ENCODE data around the gene OR4C12.
"Not testable (repeated sequence)": the region's sequence is repeated elsewhere in the genome, so short reads cannot be mapped to it uniquely, and the experiment has no call there.

Gene OR4C12

DNA sequence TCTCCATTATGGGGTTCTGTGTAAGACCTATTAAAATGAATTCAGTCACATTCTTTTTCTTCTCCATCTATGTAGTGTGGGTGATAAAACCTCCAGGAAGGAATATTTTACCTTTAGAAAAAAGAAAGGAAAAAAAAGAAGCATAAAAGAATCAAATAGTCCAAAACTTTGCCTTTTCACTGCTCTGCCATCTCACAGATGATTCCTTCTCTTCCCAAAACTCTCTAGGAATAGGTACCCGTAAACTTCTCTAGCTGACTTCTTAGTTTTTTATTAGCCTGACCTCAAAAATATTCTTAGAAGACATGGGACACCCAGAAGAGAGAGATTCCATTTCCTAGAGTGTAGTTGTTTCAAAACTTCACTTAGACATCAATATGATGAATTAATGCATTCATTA, at the start of gene OR4C12:
OR4C12 (minus strand) TSS at position 101 of the 400 bp plus-strand sequence; CDS start at position 67, 34 bp downstream.
- DNase-seq = not testable (repeated sequence)

DNA sequence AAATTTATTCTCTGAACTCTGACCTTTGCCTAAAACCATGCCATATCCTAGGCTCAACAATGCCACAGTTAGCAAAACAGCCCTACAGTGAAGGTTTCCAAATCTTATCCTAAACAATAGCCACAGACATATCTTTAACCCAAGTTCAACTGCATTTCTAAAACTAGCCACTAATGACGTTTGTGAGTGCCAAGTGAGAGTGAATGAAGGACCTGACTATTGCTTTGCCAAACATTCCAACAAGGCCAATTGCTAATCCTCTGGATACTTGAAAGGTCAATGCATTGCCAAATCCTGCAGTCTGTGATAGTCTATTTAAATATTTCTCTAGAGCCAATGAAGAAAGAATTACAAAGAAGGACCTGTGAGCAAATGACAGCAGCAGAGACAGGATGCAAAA, 47.9 kb upstream of the OR4C12 start:
- DNase-seq = no peak

DNA sequence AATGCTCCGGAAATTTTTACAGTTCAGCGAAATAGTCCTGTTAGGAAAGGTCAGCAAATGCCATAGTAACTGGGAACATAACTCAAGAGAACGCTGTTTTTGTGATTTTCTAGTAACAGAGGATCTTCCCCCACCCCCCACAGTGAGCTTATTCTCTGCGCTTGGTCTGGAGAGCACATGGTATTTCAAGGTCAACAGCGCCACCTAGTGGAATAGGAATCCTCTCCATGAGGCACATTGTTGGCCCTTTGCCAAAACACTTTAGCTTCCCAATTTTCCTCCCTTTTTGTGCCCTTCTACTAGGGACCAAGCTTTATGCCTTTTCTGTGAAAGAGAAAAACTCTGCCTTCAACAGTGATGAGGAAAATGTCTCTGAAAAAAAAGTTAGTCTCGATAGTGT, 13.2 kb upstream of the OR4C12 start:
- DNase-seq = peak; percentile 80

DNA sequence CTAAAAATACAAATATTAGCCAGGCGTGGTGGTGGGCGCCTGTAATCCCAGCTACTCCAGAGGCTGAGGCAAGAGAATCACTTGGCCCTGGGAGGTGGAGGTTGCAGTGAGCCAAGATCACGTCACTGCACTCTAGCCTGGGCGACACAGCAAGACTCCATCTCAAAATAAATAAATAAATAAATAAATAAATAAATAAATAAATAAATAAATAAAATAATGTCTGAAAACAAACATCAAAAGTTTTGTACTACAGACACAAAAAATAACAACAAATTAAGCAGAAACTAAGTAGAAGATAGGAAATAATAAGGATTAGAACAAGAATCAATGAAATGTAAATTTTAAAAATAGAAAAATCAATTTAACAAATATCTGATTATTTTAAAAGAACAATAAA, 8.9 kb downstream of the OR4C12 start:
- DNase-seq = not testable (repeated sequence)

DNA sequence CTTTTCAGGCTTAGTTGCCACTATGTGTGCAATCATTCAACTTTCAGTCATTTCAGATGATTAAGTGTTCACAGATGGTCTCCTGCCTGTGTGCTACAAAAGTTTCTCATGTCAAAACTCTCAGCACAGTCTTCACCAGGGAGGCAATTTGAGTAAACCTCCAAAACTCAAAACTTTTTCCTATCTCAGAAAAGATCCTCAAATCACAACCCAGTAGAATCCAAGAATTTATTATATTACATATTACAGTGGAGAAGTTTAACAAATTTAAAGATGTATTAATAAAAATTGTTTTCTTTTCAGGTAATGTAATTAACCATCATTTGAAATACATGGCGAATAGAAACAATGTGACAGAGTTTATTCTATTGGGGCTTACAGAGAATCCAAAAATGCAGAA, 30.2 kb downstream of the OR4C12 start, which contains the start of gene OR4C13:
OR4C13 (plus strand) TSS at position 301 of the 400 bp plus-strand sequence; CDS start at position 333, 32 bp downstream.
- DNase-seq = no peak

DNA sequence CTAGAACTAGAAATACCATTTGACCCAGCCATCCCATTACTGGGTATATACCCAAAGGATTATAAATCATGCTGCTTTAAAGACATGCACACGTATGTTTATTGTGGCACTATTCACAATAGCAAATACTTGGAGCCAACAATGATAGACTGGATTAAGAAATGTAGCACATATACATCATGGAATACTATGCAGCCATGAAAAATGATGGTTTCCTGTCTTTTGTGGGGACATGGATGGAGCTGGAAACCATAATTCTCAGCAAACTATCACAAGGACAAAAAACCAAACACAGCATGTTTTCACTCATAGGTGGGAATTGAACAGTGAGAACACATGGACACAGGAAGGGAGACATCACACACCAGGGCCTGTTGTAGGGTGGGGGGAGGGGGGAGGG, 33.6 kb downstream of the OR4C12 start:
- not testable (repeated sequence) for DNase-seq
